GM18951 (cell line): ENCODE results near the gene KCNN1.
"Not testable (repeated sequence)": the region's sequence is repeated elsewhere in the genome, so short reads cannot be mapped to it uniquely, and the experiment has no call there.

Experiments
- POLR2A ChIP-seq: IDR thresholded peaks from 4 replicates; pipeline ENCODE4 v1.6.1; 2011; ENCODE audit warnings: mild to moderate bottlenecking; ENCODE audit not compliant: insufficient read length, insufficient read depth; ENCODE audit errors: extremely low read depth
- in situ Hi-C: fragments of 300-500 bp; cut with MboI; formaldehyde crosslinking; loops from one replicate; pipeline ENCODE4 v1.12.0; 2022; ENCODE audit warnings: low sequenced_read_pairs, mixed read lengths, inconsistent platforms; ENCODE audit not compliant: unreplicated experiment

KCNN1 gene

DNA sequence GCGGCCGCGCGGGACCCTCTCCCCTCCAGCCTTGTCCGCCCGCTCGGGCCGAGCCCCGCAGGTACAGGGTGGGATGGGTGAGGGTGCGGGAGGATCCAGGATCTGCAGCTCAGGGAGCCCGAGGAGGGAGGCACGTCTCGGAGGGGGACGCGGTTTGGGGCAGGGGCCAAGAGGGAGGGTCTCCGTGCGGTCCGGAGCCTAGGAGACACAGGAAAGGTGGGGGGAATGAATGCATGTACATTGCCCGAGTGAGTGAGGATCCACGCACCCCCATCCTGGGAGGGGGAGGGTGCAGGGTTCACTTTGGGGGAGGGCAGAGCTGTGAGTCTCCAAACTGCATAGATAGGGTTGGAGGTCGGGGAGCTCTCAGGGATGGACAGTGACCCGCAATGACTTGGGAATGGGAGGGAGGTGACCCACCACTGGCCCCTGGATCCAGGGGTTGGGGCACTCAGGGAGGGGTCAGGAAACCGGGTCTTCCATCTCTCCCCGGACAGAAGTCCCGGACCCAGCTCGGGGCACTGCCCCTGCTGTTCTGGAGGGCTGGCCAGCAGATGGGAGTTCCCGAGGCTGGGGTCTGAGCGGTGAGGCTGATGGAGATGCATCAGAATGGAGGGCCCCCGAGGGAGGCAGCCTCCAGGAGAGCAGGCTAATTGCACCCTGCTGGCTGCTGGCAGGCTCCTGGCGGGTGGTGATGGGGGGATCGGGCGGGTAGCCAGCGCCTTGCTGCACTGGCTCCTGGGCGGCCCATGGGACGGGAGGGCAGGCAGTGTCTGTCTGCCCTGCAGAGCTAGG lies 547 bp downstream of the KCNN1 start:
- TF ChIP-seq POLR2A, result no peak

DNA sequence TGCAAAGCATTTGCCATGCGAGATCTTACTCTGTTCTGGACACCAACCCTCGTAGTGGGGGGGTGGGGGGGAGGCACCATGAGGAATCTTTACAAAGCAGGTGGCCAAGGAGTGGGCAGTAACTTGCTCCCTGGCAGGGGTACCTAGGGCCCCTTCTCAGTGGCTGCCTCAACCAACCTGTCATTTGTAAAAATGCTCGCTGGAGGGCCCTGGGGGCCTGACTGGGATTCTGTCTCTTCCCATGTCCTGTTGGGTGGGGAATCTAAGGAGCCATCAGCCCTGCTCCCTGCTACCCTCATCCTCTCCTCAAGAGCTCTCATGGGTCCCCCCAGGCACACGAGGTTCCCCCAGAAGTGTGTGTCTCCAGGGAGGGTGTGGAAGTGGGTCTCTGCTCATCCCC lies 1.5 kb downstream of the KCNN1 start:
- in situ Hi-C loops, result no loop called here

More for the DNA sequence above, 547 bp downstream of the KCNN1 start:
- in situ Hi-C loops, result no loop called here

DNA sequence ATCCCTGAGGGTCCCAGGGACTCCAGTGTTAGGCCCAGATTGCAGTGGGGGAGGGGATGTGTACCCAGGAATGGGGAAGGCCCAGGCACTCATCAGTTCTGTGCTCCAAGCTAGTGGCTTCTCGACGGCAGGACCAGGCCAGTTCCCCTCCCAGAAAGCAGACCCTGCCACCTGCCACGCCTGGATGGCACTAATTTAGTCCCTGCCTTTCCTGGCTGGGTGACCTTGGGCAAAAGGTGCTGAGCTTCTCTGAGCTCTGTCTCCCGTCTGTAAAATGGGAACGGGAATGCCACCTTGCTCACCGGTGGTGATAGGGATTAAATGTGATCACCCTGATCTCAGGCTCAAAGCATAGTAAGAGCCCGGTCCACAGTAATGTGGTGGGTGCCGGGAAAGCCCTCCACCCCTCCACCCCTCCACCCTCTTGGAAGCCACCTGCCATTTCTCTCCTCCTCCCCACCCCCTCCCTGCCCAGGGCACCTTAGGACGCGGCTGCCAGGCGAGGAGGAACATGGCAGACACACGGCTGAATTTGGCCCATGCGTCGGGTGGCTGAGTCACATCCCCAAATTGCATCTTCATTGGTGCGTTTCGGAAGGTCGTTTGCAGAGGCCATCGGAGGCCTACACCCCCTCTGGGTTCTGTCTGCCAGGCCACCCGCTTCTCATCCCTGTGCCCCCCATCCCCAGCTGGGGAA lies 2.3 kb downstream of the KCNN1 start:
- in situ Hi-C loops, result no loop called here
- TF ChIP-seq POLR2A, result no peak

More for the DNA sequence above, 1.5 kb downstream of the KCNN1 start:
- no peak for TF ChIP-seq POLR2A

- TF ChIP-seq POLR2A, result no peak
- in situ Hi-C loops, result no loop called here
These were observed 5.3 kb downstream of the KCNN1 start for GRCh38 chr19:17972230-17972629.

DNA sequence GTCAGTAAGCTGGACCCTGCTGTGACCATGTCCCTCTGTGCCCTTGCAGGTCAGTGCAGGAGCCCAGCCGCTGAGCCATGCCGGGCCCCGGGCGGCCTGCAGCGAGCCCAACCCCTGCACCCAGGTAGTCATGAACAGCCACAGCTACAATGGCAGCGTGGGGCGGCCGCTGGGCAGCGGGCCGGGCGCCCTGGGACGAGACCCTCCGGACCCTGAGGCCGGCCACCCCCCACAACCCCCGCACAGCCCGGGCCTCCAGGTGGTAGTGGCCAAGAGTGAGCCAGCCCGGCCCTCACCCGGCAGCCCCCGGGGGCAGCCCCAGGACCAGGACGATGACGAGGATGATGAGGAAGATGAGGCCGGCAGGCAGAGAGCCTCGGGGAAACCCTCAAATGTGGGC lies 6.9 kb downstream of the KCNN1 start:
- in situ Hi-C loops, result no loop called here
- TF ChIP-seq POLR2A, result no peak

GRCh38 chr19:17974551-17974950 lies 7.6 kb downstream of the KCNN1 start:
- in situ Hi-C loops, result no loop called here
- TF ChIP-seq POLR2A, result no peak

DNA sequence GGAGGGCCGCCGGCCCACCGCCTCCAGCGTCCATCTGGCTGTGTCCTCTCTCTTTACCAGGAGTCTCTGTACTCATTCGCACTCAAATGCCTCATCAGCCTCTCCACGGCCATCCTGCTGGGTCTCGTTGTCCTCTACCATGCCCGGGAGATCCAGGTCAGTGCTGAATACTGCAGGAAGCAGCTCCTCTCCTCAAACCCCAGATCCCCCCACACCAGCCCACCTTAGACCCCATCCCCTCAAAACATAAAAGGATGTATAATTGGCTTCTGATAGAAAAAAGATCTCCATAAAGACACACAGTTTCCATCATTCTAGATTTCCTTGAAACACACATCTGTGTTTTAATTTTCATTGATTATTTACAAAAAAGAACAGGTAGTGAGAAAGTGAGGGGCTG lies 8.1 kb downstream of the KCNN1 start:
- TF ChIP-seq POLR2A, result no peak
- in situ Hi-C loops, result no loop called here

- no peak for TF ChIP-seq POLR2A
- in situ Hi-C loops, result no loop called here
These were observed 10.1 kb downstream of the KCNN1 start for GRCh38 chr19:17977021-17977420.

GRCh38 chr19:17977488-17977887 lies 10.6 kb downstream of the KCNN1 start:
- TF ChIP-seq POLR2A, result no peak
- in situ Hi-C loops, result no loop called here

DNA sequence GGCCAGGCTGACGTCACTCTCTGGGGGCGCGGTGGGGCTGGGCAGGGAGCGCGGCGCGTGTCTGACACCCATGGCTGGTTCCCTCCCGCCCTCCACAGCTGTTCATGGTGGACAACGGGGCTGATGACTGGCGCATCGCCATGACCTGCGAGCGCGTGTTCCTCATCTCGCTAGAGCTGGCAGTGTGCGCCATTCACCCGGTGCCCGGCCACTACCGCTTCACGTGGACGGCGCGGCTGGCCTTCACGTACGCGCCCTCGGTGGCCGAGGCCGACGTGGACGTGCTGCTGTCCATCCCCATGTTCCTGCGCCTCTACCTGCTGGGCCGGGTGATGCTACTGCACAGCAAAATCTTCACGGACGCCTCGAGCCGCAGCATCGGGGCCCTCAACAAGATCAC lies 14.7 kb downstream of the KCNN1 start:
- in situ Hi-C loops, result no loop called here
- TF ChIP-seq POLR2A, result no peak

- in situ Hi-C loops, result no loop called here
- no peak for TF ChIP-seq POLR2A
These were observed 15.5 kb downstream of the KCNN1 start for GRCh38 chr19:17982430-17982829.

DNA sequence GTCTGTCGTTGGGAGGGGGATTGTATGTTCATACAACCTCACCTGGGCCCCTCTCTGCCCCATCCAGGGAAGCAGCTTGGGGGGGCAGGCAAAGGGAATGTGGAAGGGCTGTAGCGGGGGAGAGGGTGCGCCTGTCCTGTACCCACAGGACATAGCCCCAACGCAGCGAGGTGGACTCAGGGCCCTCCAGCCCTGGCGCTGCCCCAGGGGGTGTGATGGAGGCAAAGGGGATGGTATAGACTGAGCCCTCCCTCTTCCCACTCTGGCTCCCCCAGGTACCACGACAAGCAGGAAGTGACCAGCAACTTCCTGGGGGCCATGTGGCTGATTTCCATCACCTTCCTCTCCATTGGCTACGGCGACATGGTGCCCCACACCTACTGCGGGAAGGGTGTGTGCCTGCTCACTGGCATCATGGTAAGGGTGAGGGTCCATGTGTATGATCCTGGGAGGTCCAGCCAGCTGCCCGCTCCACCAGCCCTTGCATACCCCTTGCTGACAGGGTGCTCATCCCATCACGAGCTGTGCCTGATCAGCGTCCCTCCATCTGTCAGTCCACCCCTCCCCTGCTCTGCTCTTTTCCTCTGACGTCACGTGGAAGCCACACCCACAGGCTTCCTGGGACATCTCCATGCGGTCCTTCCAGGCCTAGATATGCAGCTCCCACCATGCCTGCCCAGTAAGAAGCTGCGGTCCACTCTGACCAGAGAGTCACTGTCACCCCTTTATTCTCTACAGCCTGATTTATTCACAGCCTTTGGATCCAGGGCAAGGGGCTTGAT lies 18.3 kb downstream of the KCNN1 start:
- TF ChIP-seq POLR2A, result no peak
- in situ Hi-C loops, result no loop called here

- in situ Hi-C loops, result not testable (repeated sequence)
These were observed 19.7 kb downstream of the KCNN1 start for GRCh38 chr19:17986569-17986968.
